Fibroblast of skin of scalp (primary cell): ENCODE measurements around the gene KCNAB1.

ENCODE experiments used
- DNase-seq: peaks from one replicate; pipeline ENCODE4 v3.0.0-alpha.2; 2013

The KCNAB1 gene

GRCh38 chr3:156582532-156583183 is 462.3 kb downstream of the KCNAB1 start:
- DNase-seq: no peak

DNA sequence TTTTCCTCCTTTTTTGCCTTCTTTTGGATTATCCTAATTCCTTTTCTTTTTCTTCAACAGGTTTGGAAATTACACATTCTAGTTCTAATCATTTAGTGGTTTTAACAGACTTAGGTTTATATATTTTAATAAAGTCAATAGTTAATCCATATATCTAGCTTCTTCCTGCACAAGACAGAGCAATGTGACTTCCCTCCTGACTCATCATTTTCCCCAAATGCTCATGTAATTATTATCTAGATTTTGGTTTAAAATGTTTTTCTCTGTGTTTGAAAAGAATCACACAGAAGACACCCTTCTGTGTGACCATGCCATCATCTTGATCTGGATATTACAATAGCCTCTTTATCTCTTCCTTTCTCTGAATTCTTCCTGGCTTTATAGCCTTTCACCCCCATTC is 463.1 kb downstream of the KCNAB1 start:
- no peak for DNase-seq

DNA sequence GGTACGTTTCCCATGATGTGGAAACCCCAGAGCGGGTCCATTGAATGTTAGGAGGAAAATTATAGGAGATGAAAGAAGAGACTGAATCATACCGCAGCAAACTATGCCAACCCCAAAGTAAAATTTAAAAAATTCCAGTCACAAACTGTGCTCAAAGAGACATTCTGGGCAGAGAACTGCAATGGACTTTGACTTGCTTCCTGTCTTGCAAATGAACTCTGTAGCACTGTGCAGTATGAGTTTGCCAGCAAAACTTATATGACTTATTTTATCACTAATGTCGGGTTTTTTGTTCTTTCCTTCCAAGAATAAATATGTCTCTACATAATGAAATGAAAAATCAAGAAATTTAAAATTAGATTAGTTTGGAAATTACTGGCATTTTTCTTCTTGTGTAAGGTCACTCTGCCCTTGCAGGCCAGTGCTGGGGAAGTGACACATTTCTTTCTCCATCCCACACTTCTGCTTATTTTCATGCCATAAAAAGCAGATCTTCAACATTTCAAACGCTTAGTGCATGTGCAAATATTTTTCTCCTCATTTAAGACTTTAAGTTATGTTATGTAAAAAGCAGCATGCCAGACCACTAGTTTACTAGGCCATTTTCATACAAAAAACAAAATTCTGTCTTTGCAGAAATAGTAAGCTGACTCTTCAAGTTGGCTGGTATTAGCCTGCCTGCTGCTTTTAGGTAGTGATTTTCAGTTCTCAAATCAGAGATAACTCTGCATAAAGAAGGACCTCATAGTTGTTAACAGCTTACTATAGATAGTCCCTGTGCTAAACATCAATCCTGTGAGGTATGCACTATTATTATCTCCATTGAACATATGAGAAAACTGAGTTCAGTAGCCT is 466.8 kb downstream of the KCNAB1 start:
- no peak for DNase-seq

DNA sequence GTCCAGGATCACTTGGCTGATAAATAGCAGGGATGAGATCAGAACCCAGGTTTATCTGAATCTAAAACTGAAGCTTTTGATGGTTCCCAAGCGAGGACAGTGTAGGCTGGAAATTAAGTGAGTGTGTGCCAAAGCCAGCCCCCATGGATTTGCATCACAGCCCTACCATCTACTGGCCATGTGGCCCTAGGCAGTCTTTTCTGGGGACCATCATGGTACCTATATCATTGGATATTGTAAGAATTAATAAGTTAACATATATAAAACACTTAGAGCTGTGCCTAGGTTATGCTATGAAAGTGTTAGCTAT is 467.3 kb downstream of the KCNAB1 start:
- DNase-seq: no peak
